CD14-positive monocyte (primary cell): ENCODE measurements around the gene NYAP1. TPM values are rescaled to one million over a fixed set of nuclear protein-coding genes. Genes with fewer than 3 reads are reported as not detected.

ENCODE experiments used
- DNase-seq, 3 donors: peaks; one replicate each; pipeline ENCODE4 v3.0.0-alpha.2; 2011 to 2022
- H2AFZ ChIP-seq: 2 replicates; pipeline ENCODE4 v1.6.0; 2012; ENCODE audit warnings: mild to moderate bottlenecking, low read depth, low read length, inconsistent platforms; ENCODE audit not compliant: insufficient read depth, poor library complexity, severe bottlenecking
- H3K27ac ChIP-seq, 2 donors: 1 replicate in 1 of 2; 2 replicates in 1 of 2; pipeline ENCODE4 v1.5.1; 2012 to 2013; ENCODE audit warnings: low read length in 2 of 2, control low read depth in 1 of 2, inconsistent platforms in 1 of 2, low read depth in 1 of 2, mild to moderate bottlenecking in 1 of 2
- H3K27me3 ChIP-seq, 2 donors: one replicate each; pipeline versions ENCODE4 v1.6.0 to v1.6.1; 2011 to 2013; ENCODE audit warnings: low read length in 2 of 2; ENCODE audit not compliant: control insufficient read depth in 2 of 2, insufficient read depth in 2 of 2
- H3K36me3 ChIP-seq, 2 donors: replicated peaks in 1 of 2; 1 replicate in 1 of 2; 2 replicates in 1 of 2; pipeline versions ENCODE4 v1.5.1 to v1.6.1; 2012 to 2013; ENCODE audit warnings: low read length in 2 of 2, control low read depth in 1 of 2, inconsistent platforms in 1 of 2, mild to moderate bottlenecking in 1 of 2; ENCODE audit not compliant: insufficient read depth in 2 of 2, control insufficient read depth in 1 of 2
- H3K4me1 ChIP-seq, 2 donors: 1 replicate in 1 of 2; 2 replicates in 1 of 2; pipeline versions ENCODE4 v1.5.1 to v1.6.1; 2012 to 2013; ENCODE audit warnings: low read length in 2 of 2, control low read depth in 1 of 2, inconsistent platforms in 1 of 2, mild to moderate bottlenecking in 1 of 2, moderate library complexity in 1 of 2; ENCODE audit not compliant: insufficient read depth in 2 of 2, control insufficient read depth in 1 of 2
- H3K4me2 ChIP-seq: replicated peaks from 2 replicates; pipeline ENCODE3; 2012; ENCODE audit warnings: low read length, moderate library complexity, mild to moderate bottlenecking; ENCODE audit not compliant: poor library complexity, severe bottlenecking; ENCODE audit errors: extremely low read depth
- H3K4me3 ChIP-seq, 3 experiments: fragments of 200-600 bp in 1 of 3; sonication (generic) in 1 of 3; replicated peaks in 1 of 3; 1 replicate in 2 of 3; 2 replicates in 1 of 3; pipeline ENCODE4 v1.5.1; 2011 to 2013; ENCODE audit warnings: low read length in 3 of 3, mild to moderate bottlenecking in 3 of 3, control low read depth in 2 of 3, low read depth in 2 of 3, inconsistent platforms in 1 of 3, moderate library complexity in 1 of 3
- H3K79me2 ChIP-seq: 2 replicates; pipeline ENCODE4 v1.6.0; 2012; ENCODE audit warnings: mild to moderate bottlenecking, control low read depth, inconsistent platforms, low read length, moderate library complexity; ENCODE audit not compliant: insufficient read depth
- H3K9ac ChIP-seq: 2 replicates; pipeline ENCODE4 v1.6.0; 2017; ENCODE audit warnings: low read length, mild to moderate bottlenecking; ENCODE audit not compliant: insufficient read depth, poor library complexity, severe bottlenecking
- H3K9me3 ChIP-seq, 2 donors: replicated peaks in 1 of 2; 1 replicate in 1 of 2; 2 replicates in 1 of 2; pipeline versions ENCODE4 v1.5.1 to v1.6.1; 2012 to 2013; ENCODE audit warnings: low read length in 2 of 2, control low read depth in 1 of 2; ENCODE audit not compliant: control insufficient read depth in 1 of 2, insufficient read depth in 1 of 2
- H4K20me1 ChIP-seq: 2 replicates; pipeline ENCODE4 v1.6.0; 2012; ENCODE audit warnings: mild to moderate bottlenecking, low read length, control low read depth, moderate library complexity; ENCODE audit not compliant: insufficient read depth
- H3K27ac Mint-ChIP-seq, 7 donors: one replicate each; pipeline ENCODE4 v1.8.0; 2020; ENCODE audit warnings: mild to moderate bottlenecking in 7 of 7, mixed read lengths in 7 of 7, moderate library complexity in 6 of 7, inconsistent platforms in 2 of 7
- H3K27me3 Mint-ChIP-seq, 3 donors: one replicate each; pipeline ENCODE4 v1.8.0; 2021 to 2022; ENCODE audit warnings: low read depth in 3 of 3, mild to moderate bottlenecking in 3 of 3, mixed read lengths in 3 of 3, moderate library complexity in 3 of 3, inconsistent platforms in 1 of 3
- H3K36me3 Mint-ChIP-seq, 2 donors: one replicate each; pipeline ENCODE4 v1.8.0; 2020; ENCODE audit warnings: mixed read lengths in 2 of 2, inconsistent platforms in 1 of 2, mild to moderate bottlenecking in 1 of 2
- H3K4me1 Mint-ChIP-seq: one replicate; pipeline ENCODE4 v1.8.0; 2020; ENCODE audit warnings: mild to moderate bottlenecking, mixed read lengths
- H3K4me3 Mint-ChIP-seq, 2 donors: one replicate each; pipeline ENCODE4 v1.8.0; 2020; ENCODE audit warnings: mild to moderate bottlenecking in 2 of 2, mixed read lengths in 2 of 2, moderate library complexity in 1 of 2
- H3K9me3 Mint-ChIP-seq, 7 donors: one replicate each; pipeline ENCODE4 v1.8.0; 2020 to 2022; ENCODE audit warnings: mixed read lengths in 7 of 7, mild to moderate bottlenecking in 6 of 7, moderate library complexity in 6 of 7, inconsistent platforms in 2 of 7
- CTCF ChIP-seq: fragments of 200-600 bp; IDR thresholded peaks from one replicate; pipeline ENCODE4 v1.8.0; 2022; ENCODE audit warnings: antibody characterized with exemption, mild to moderate bottlenecking
- WGBS: methylation state at CpG from one replicate; pipeline ENCODE4 v1.1.5; 2013; ENCODE audit warnings: missing lambda C conversion rate; ENCODE audit not compliant: insufficient coverage; 5-methylcytosine and 5-hydroxymethylcytosine counted together
- intact Hi-C, 2 donors: fragments of 100-400 bp; cut with micrococcal nuclease; formaldehyde crosslinking; loops; one replicate each; pipeline versions ENCODE4 v1.15.0 to v1.15.1; 2023
- polyA plus RNA-seq, 3 donors: library from polyadenylated mRNA; depleted of rRNA in 1 of 3; unstranded in 2 of 3; stranded (reverse) in 1 of 3; fragments of 300-500 nt in 2 of 3; fragments of >200 nt in 1 of 3; fragmentation: Illumina TruSeq in 2 of 3; gene quantifications; 1 replicate in 2 of 3; 2 replicates in 1 of 3; pipeline ENCODE4 v1.2.3, GENCODE V29; 2012 to 2021

Gene NYAP1
- polyA plus RNA-seq, 3 donors: not detected

- no peak for DNase-seq
- Histone ChIP-seq H3K9me3 (no peaks in the 10 kb centered on the region), H3K36me3 (peaks cover 39 to 86% of the 10 kb centered on the region in 2 donors), H2AFZ (no peak overlapping the region), H3K4me2 (no peak overlapping the region), H3K27ac (no peak overlapping the region), H3K27me3 (no peaks in the 10 kb centered on the region), H3K79me2 (peaks cover 24% of the 10 kb centered on the region), H4K20me1 (peaks cover 100% of the 10 kb centered on the region), H3K4me3 (no peak overlapping the region), H3K4me1 (peaks cover 35 to 40% of the 10 kb centered on the region in 2 donors), H3K9ac (no peak overlapping the region)
- intact Hi-C loops: loop anchor here (2.0 to 5.0 kb wide), 2 partner anchors 254 to 256 kb away; no protein-coding TSS in a partner anchor
- Mint-ChIP-seq H3K27me3 (peaks cover 0 to 3% (median 0%) of the 10 kb centered on the region in 3 donors), H3K36me3 (peaks cover 36 to 81% of the 10 kb centered on the region in 2 donors), H3K27ac (no peak overlapping the region), H3K4me3 (no peak overlapping the region), H3K4me1 (peaks cover 47% of the 10 kb centered on the region), H3K9me3 (no peaks in the 10 kb centered on the region)
- 75% methylated on average over 4 of the region's 4 CpGs for WGBS
- no peak for TF ChIP-seq CTCF
Observed at GRCh38 chr7:100471021-100471420, 12.7 kb upstream of the NYAP1 start.

- peak overlapping the region in 3 of 7 donors; percentile 42 to 79 (median 66) for H3K27ac Mint-ChIP-seq
- peaks cover 35 to 80% of the 10 kb centered on the region in 2 donors for H3K36me3 ChIP-seq
- H3K4me2 ChIP-seq: no peak overlapping the region
Observed at GRCh38 chr7:100472121-100472851, 11.4 kb upstream of the NYAP1 start.

More at GRCh38 chr7:100472121-100472851, 11.4 kb upstream of the NYAP1 start:
- H3K27me3 ChIP-seq: no peaks in the 10 kb centered on the region
- intact Hi-C loops: loop anchor here in 1 of 2 donors (5.0 kb wide), 1 partner anchor 255 kb away; no protein-coding TSS in a partner anchor
- no peak overlapping the region for H3K4me3 ChIP-seq
- H3K27ac ChIP-seq: peak overlapping the region in 1 of 2 donors; percentile 52
- H3K9me3 ChIP-seq: no peaks in the 10 kb centered on the region
- H4K20me1 ChIP-seq: peaks cover 100% of the 10 kb centered on the region
- Mint-ChIP-seq H3K27me3 (peaks cover 0 to 3% (median 2%) of the 10 kb centered on the region in 3 donors), H3K4me3 (no peak overlapping the region), H3K4me1 (peaks cover 55% of the 10 kb centered on the region), H3K36me3 (peaks cover 35 to 84% of the 10 kb centered on the region in 2 donors), H3K9me3 (no peaks in the 10 kb centered on the region)
- no peak for DNase-seq
- 86% methylated on average over 14 of the region's 16 CpGs for WGBS
- H3K9ac ChIP-seq: no peak overlapping the region
- H2AFZ ChIP-seq: no peak overlapping the region
- H3K79me2 ChIP-seq: peaks cover 37% of the 10 kb centered on the region
- H3K4me1 ChIP-seq: peaks cover 47 to 53% of the 10 kb centered on the region in 2 donors
- TF ChIP-seq CTCF: no peak
